Epidermal melanocyte (primary cell): Measurements from ENCODE around the gene PTPRN2.

Experiments used
- DNase-seq: peaks from one replicate; pipeline ENCODE4 v3.0.0; 2011; ENCODE audit warnings: low spot score; ENCODE audit not compliant: insufficient read length

PTPRN2 gene

GRCh38 chr7:157843336-157844140 is 744.1 kb downstream of the PTPRN2 start:
- DNase-seq, result no peak

GRCh38 chr7:157841773-157842370 is 745.8 kb downstream of the PTPRN2 start:
- no peak for DNase-seq

- no peak for DNase-seq
Measured at GRCh38 chr7:157840914-157841772, 746.5 kb downstream of the PTPRN2 start.

- DNase-seq, result no peak
Measured at GRCh38 chr7:157840174-157840913, 747.3 kb downstream of the PTPRN2 start.

GRCh38 chr7:157839672-157840167 is 747.9 kb downstream of the PTPRN2 start:
- no peak for DNase-seq

- DNase-seq, result no peak
Measured at GRCh38 chr7:157839226-157839625, 748.4 kb downstream of the PTPRN2 start.

GRCh38 chr7:157837561-157837960 is 750.1 kb downstream of the PTPRN2 start:
- DNase-seq, result no peak

- no peak for DNase-seq
Measured at GRCh38 chr7:157837047-157837446, 750.6 kb downstream of the PTPRN2 start.

- DNase-seq, result no peak
Measured at GRCh38 chr7:157834501-157835163, 753.0 kb downstream of the PTPRN2 start.

GRCh38 chr7:157832866-157833607 is 754.6 kb downstream of the PTPRN2 start:
- DNase-seq, result no peak

GRCh38 chr7:157832421-157832820 is 755.2 kb downstream of the PTPRN2 start:
- no peak for DNase-seq

- no peak for DNase-seq
Measured at GRCh38 chr7:157832006-157832405, 755.6 kb downstream of the PTPRN2 start.

GRCh38 chr7:157831143-157831905 is 756.3 kb downstream of the PTPRN2 start:
- no peak for DNase-seq

- no peak for DNase-seq
Measured at GRCh38 chr7:157830331-157830730, 757.3 kb downstream of the PTPRN2 start.

GRCh38 chr7:157829491-157829890 is 758.1 kb downstream of the PTPRN2 start:
- DNase-seq, result no peak

GRCh38 chr7:157828881-157829280 is 758.7 kb downstream of the PTPRN2 start:
- no peak for DNase-seq

- DNase-seq, result no peak
Measured at GRCh38 chr7:157828190-157828589, 759.4 kb downstream of the PTPRN2 start.

- no peak for DNase-seq
Measured at GRCh38 chr7:157827863-157828160, 759.8 kb downstream of the PTPRN2 start.
